ENCODE data around the gene RHOU.
"Not testable (repeated sequence)": the region's sequence is repeated elsewhere in the genome, so short reads cannot be mapped to it uniquely, and the experiment has no call there.

RHOU gene

DNA sequence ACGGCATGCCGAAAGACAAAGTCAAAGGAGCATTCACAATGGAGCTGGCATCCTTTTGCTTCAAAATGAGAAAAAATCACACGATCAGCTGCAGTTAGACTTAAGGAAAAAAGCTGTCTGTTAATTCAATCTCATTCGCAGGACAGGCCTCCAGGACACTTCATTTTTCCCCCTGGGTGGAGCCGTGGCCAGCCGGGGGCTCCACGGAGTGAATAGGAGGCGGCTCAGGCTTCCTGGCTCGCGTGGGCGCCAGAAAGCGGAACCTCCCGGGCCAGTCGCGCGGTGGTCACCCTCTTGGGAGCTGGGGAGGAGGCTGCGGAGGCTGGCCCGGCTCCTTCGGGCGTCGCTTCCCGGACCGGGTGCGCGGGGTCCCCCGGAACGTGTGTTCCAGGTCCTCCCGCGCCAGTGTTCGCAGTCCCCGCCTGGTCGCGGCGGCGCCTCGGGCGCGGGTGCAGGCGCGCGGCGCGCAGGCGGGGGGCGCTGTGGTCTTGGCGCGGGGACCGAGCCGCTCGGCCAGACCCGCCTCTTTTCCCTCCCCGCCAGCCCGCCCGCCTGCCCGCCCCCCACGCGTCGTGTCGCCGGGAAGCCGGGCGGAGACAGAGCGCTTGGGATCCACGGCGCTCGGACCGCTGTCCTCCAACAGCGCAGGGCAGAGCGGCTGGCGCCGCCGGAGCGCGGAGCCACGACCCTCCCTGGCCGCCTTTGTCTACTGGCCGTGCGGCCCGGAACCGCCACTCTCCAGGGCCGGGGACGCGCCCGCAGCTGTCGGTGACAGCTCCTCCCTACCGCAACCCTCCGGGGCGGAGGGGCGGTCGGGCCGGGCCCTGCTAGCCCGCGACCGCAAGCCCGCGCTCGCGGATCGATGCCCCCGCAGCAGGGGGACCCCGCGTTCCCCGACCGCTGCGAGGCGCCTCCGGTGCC, at the start of gene RHOU:
TSS of gene RHOU (plus strand) at position 599 of the 921 bp plus-strand sequence. CDS start at position 863, 264 bp downstream.
- DNase-seq (ENCODE audit: extremely low read depth in 1 of 2, low read depth in 1 of 2), result peak in 1 of 2 donors; percentile 35

DNA sequence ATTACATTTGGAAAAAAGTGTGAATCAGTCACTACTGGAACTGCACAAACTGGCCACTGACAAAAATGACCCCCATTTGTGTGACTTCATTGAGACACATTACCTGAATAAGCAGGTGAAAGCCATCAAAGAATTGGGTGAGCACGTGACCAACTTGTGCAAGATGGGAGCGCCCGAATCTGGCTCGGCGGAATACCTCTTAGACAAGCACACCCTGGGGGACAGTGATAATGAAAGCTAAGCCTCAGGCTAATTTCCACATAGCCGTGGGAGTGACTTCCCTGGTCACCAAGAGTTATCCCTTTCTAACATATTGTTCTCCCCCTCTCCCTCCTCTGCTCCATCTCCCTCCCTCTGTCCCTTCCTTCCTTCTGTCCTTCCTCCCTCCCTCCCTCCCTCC, 47.7 kb upstream of the RHOU start:
- no peak for DNase-seq (ENCODE audit: extremely low read depth in 1 of 2, low read depth in 1 of 2)

DNA sequence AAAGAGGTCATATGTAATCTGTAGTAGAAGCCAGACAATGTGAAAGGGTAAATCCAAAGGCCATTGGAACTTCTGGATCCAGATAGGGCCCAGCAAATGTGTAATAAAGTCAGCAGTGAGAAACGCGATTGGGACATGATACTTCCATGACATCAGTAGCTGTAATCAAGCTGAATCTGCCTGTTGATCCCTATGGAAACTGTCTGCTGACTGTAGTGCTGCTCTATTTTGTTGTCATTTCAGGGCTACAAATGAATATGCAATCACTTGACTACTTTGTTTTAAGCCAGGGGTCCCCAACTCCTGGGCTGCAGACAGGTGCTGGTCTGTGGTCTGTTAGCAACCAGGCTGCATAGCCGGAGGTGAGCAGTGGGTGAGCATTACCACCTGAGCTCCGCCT, 46.0 kb upstream of the RHOU start:
- no peak for DNase-seq (ENCODE audit: extremely low read depth in 1 of 2, low read depth in 1 of 2)

DNA sequence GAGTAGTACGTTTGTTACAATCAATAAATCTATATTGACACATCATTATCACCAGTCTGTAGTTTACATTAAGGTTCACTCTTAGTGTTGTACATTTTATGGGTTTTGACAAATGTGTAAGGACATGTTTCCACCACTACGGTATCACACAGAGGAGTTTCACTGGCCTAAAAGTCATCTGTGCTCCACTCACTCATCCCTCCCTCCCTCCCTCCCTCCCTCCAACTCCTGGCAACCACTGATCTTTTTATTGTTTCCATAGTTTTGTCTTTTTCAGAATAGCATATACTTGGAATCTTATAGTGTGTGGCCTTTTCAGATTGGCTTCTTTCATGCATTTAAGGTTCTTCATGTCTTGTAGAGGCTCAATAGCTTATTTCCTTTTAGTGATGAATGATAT, 44.1 kb upstream of the RHOU start:
- no peak for DNase-seq (ENCODE audit: extremely low read depth in 1 of 2, low read depth in 1 of 2)

DNA sequence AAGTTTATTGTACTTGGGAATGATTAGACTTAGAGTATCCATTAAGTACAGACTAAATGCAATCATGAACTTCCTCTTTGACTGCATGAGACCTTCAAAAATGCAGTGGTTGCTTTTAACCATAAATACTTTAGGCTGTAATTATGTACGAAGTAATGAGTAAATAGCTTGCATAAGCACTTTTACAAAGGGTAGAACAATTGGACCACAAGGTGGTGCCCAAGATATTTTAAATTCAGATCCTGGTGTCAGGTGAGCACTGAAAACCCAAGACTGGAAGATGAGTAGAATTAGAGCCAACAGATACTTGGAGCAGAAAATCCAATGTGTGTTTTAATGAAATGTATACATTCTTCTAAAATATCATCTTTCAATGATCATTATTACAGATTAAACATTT, 43.4 kb upstream of the RHOU start:
- DNase-seq (ENCODE audit: extremely low read depth in 1 of 2, low read depth in 1 of 2), result no peak

DNA sequence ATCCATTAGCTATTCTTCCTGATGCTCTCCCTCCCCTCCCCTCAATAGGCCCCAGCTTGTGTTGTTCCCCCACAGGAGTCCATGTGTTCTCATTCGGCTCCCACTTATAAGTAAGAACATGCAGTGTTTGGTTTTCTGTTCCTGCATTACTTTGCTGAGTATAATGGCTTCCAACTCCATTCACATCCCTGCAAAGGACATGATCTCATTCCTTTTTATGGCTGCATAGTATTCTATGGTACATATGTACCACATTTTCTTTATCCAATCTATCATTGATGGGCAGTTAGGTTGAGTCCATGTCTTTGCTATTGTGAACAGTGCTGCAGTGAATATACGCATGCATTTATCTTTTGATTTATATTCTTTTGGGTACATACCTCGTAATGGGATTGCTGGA, 40.8 kb upstream of the RHOU start:
- not testable (repeated sequence) for DNase-seq (ENCODE audit: extremely low read depth in 1 of 2, low read depth in 1 of 2)

DNA sequence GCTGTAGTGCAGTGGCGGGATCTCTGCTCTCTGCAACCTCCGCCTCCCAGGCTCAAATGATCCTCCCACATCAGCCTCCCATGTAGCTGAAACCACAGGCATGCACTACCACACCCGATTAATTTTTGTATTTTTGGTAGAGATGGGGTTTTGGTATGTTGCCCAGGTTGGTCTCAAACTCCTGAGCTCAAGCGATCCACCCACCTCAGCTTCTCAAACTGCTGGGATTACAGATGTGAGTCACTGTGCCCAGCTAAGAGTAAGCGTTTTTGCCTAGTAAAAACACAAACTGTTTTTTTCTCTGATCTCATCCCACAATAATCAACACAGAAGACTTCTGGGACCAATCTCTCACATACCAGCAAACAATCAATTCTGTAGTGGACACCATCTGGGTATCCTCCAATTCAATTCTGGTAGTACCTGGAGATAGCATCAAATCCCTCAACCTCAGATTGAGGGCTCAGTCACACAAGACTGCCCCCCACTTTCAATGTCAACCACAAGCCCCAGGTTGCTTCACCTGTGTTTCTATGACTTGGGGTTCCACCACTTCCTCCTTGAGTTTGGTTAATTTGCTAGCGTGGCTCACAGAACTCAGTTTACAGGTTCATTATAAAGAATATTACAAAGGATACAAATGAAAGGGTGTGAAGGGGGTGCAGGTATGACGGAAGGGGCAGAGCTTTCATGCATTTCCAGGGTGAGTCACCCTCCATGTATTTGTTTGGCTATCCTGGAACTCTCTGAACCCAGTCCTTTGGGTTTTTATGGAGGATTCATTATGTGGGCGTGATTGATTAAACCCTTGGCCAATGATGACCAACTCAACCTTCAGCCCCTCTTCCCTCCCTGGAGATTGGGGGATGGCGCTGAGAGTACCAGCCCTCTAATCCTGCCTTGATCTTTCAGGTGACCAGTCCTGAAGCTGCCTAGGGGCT, 40.0 kb upstream of the RHOU start:
- peak in 1 of 2 donors; percentile 2 for DNase-seq (ENCODE audit: extremely low read depth in 1 of 2, low read depth in 1 of 2)

DNA sequence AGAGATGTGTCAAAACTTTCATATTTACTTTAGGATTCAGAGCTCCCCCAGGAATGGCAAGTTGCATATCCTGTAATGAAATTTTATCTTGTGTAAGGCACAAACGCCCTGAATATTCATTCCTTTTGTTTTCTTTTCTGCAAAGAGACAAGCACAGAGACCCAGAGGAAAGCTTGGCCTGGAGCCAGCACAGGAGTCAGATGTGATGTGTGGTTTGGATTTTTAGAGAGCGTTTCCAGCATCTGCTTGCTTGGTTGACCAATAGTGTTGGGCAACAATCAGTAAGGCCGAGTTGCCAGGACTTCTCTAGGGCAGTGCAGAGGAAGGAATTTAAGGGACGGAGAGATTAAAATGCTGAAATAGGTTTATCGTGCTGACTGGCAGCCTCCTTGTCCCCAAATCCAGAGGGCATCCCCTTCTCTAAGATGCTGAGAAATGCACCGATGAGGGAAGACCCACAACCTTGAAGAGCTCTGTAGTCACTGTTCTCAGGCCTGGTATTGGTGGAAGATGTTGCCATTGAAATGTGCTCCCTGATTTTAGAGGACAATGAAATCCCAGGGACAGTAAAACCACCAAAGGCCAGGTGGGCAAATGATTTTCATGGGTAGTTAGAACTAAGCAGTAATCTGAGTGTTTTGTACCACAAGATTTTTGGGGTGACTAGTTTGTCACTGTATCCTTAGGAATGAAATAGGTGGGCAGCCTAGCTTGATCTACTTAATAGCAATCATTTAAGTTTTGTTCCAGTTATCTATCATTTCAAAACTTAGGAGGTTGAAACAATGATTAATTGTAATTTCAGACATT, 37.9 kb upstream of the RHOU start:
- DNase-seq (ENCODE audit: extremely low read depth in 1 of 2, low read depth in 1 of 2), result no peak

DNA sequence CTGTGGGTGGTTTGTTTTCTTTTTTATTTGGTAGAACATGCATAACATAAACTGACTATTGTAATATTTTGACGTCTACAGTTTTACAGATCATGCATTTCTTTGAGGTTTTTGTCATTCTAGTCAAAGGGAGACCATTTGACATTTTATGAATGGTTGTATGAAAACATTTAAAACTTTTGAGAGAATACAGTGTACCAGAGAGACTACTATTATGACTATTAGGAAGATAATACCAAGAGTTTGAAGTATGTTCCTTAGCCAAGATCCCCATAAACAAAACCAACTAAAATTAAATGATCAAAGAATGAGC, 37.3 kb upstream of the RHOU start:
- no peak for DNase-seq (ENCODE audit: extremely low read depth in 1 of 2, low read depth in 1 of 2)

DNA sequence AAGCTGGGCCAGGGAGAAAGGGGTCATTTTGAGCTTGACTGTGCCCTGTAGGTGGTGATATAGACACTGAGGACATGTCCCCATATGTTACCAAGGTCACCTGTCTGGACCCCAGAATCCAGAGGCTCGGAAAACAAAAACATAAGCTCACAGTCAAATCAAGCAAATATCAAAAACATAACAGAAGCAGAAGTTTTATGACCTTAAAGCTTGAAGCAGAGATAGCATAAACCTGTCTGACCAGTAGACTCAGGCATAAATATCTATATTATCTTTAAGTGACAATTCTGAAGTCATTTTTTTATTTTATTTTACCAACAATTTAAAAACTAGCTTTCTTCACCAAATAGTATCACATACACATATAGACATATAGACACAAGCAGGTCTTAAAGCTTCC, 32.8 kb upstream of the RHOU start:
- DNase-seq (ENCODE audit: extremely low read depth in 1 of 2, low read depth in 1 of 2), result no peak

DNA sequence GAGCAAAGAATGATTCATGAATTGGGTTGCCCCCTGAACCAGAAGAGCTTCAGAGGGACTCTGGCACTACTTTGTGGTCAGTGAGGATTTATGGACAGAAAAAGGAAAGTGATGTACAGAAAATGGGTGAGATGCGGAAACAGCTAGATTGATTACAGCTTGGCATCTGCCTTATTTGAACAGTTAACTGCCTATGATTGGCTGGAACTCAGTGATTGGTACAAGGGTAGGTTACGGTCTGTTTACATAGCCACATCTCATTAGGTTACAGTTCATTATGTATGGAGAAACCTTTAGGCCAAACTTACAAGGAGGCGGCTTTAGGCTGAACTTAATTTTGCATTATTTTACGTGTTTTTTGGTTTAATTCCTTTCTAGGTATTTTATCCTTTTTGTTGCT, 29.0 kb upstream of the RHOU start:
- no peak for DNase-seq (ENCODE audit: extremely low read depth in 1 of 2, low read depth in 1 of 2)

DNA sequence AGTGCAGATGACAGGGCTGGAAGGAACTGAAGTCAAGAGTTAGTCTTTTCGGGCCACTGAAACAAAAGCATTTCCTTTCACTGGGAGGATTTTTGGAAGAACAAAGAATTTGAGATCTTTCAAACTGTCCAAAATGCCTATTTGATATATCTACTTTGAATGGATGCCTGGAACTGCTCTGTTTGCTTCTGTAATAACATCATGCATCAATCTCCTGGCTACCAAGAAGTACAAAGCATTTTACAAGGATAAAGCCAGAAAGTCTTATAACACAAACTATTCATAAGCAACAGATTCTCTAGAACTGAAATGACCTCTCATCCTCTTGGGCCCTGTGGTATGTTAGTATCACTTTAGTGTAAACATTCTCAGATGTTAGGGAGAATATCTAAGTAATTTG, 18.2 kb upstream of the RHOU start:
- DNase-seq (ENCODE audit: extremely low read depth in 1 of 2, low read depth in 1 of 2), result no peak

DNA sequence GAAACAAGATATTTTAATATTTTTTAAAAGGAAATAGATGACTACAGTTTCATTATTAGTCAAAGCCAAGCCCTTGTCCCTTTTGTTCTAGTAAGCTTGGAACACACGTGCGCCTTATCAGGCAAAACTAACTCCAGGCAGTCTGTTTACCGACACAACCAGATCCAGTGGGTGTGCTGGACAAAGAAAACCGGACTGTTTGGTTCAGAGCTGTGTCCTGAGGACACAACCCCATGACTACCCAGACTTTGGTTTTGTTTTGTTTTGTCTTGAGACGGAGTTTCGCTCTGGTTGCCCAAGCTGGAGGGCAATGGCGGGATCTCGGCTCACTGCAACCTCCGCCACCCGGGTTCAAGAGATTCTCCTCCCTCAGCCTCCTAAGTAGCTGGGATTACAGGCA, 13.9 kb upstream of the RHOU start:
- DNase-seq (ENCODE audit: extremely low read depth in 1 of 2, low read depth in 1 of 2), result no peak

DNA sequence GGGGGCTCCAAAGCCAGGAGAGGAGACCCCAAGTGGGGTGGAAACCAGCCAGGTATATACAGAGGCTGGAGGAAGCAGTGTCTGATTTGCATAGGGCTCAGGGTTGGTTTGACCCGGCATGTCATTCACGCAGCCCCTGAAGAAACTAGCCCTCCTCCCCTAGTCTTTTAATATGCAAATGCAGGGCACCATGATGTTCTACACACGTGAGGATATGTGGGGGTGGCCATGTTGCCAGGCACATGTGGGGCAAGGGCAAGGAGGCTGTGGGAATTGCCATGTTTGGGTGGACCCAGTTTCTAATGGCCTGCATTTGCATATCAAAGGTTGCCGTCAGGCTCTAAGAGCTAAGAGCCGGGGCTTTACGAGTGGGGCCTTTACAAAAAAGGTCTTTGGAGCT, 12.0 kb upstream of the RHOU start:
- DNase-seq (ENCODE audit: extremely low read depth in 1 of 2, low read depth in 1 of 2), result no peak

DNA sequence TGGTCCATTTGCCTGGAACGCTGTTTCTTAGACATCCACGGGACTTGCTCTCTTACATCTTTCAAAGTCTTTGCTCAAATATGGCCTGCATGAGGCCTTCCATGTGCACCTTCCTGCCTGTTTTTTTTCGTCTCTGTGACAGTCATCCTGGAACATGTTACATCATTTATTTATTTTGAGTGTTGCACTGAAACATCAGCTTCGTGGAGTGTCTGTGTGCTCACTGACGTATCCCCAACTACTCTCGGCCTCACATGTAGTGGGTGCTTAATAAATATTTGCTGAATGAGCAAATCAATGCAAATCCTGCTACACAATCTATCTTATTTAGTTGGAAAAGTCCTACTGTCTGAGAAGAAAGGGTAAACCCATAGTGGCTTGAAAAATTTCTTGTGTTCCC, 11.4 kb upstream of the RHOU start:
- DNase-seq (ENCODE audit: extremely low read depth in 1 of 2, low read depth in 1 of 2), result no peak

DNA sequence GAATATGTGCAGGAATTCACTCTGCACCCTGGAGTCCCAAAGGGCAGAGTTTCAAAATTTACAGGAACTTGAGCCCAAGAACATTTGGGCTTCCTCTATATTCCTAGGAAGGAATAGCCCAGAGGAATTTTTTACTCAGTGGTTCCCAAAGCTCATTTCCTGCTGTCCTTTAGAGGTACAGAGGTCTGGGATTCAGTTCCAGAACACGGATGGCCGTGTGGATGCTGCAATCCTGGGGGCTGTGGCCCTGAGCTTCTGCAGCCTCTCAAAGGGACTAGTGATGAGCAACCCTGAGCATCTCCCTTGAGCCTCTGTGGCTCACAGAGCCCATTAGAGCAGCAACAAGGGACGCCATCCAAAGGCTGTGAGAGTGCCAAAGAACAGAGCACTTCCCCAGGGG, 10.1 kb upstream of the RHOU start:
- DNase-seq (ENCODE audit: extremely low read depth in 1 of 2, low read depth in 1 of 2), result no peak

DNA sequence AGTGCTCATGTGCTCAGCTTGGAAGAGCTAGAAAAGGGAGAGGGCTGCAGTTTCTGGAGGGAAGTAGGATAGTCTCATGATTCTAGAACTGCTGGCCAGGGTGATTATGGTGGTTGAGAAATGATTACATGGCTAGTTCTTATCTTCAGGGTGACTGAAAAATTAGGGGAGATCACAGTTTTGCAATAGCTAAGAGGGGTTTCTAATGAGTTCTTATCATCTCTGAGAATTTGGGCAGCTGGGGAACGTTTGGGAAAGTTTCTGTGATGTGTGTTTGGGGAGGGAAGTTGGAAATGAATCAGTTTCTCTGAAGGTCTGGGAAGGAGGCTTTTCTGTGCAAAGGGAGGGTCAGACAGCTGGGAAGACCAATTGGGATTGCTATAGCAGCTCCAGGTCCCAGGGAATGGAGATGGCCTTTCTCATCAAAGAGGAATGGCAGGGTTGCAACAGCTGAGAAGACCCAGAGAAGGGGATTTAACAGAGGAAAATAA, 7.6 kb upstream of the RHOU start:
- no peak for DNase-seq (ENCODE audit: extremely low read depth in 1 of 2, low read depth in 1 of 2)

DNA sequence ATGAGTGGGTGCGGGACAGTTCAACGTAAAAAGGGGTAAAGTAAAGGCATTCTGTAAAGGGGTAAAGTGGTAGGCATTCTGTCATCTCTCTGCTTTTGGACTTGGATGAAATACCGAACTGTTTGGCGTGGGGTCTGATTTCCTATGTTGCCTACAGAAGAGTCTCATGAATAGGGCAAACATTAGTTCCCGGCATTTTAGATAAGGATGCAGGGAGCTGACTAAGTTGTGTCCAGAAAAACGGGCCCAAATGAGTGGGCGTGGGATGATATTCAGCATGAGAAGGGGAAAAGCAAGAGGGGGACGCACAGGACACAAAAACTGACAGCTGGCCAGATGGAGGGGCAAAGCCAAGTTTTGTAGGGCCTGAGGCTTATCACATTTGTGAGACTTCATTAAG, 2.9 kb upstream of the RHOU start:
- no peak for DNase-seq (ENCODE audit: extremely low read depth in 1 of 2, low read depth in 1 of 2)

DNA sequence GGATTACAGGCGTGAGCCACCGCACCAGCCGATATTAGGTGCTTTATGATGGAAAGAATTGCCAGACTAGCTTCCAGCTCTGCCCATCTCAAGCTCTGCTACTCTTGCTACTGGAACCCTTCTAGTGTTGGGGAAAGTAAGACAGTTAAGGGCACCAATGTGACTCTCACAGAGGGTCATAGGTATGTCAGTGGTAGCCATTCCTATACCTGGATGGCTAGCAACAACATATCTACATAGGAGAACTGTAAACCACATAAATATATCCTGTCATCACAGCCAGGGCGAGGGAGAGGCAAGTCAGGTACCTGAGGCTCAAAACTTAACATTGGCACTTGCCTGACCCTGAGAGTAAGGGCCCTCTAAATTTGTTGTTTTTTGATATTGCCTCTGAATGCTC, 1.7 kb upstream of the RHOU start:
- DNase-seq (ENCODE audit: extremely low read depth in 1 of 2, low read depth in 1 of 2), result no peak

DNA sequence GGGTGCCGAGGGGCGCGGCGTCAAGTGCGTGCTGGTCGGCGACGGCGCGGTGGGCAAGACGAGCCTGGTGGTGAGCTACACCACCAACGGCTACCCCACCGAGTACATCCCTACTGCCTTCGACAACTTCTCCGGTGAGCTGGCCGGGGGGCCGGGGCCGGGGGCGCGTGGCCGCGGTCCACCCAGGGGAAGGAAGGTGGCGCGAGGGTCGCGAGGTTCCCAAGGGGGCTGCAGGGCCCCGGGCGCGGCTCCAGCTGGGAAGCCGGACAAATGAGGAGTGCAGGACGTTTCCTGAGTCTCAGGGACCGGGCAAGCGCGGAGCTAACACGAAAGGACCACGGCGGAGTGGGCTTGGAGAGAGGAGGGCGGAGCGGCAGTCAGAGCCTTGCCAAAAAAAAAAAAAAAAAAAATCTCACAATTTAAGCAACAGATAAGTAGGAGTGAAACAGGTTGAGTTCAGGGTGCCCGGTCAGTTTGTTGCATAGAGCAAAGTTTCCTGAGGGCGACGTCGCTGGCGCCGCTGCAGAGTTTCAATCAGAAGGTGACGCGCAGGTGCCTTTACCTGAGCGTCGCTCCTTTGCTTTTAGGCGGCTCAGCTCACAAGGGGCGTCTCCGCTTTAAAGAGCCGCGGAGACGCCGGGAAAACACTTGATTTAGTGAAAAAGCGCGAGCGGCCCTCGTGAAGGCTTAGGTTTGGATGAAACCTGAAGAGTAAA, 750 bp downstream of the RHOU start:
- DNase-seq (ENCODE audit: extremely low read depth in 1 of 2, low read depth in 1 of 2), result no peak
